HG03460 (cell line): ENCODE results near the gene COMMD4.
"Not testable (repeated sequence)": the region's sequence is repeated elsewhere in the genome, so short reads cannot be mapped to it uniquely, and the experiment has no call there.

ENCODE experiments used
- ATAC-seq: cut with Tn5 transposase; IDR thresholded peaks from one replicate; pipeline ENCODE4 v1.9.1; 2021; ENCODE audit not compliant: unreplicated experiment

COMMD4 gene

DNA sequence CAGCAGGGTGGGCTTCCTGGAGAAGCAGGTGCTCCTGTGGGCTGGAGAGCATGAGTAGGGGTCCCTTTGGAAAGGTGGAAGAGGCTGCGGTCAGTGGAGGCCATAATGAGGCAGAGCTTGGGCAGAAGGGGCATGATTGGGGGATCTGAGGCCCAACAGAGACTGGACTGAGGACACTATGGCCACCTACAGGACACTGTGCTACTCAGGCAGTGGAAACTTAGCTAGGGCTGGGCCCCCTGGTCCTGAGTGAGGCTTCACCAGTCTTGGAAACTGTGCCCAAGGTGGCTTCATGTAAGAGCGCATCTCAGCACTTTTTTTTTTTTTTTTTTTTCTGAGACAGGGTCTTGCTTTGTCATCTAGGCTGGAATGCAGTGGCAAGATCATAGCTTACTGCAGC lies 6.3 kb upstream of the COMMD4 start:
- no peak for ATAC-seq

DNA sequence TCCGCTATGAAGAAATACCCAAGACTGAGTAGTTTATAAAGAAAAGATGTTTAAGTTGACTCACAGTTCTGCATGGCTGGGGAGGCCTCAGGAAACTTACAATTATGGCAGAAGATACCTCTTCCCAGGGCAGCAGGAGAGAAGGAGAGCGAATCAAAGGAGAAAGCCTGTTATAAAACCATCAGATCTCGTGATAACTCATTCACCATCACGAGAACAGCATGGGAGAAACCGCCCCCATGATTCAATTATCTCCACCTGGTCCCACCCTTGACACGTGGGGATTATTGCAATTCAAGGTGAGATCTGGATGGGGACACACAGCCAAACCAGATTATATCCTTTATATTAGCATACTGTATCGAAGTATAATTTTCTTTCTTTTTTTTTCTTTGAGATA lies 3.8 kb upstream of the COMMD4 start:
- not testable (repeated sequence) for ATAC-seq

DNA sequence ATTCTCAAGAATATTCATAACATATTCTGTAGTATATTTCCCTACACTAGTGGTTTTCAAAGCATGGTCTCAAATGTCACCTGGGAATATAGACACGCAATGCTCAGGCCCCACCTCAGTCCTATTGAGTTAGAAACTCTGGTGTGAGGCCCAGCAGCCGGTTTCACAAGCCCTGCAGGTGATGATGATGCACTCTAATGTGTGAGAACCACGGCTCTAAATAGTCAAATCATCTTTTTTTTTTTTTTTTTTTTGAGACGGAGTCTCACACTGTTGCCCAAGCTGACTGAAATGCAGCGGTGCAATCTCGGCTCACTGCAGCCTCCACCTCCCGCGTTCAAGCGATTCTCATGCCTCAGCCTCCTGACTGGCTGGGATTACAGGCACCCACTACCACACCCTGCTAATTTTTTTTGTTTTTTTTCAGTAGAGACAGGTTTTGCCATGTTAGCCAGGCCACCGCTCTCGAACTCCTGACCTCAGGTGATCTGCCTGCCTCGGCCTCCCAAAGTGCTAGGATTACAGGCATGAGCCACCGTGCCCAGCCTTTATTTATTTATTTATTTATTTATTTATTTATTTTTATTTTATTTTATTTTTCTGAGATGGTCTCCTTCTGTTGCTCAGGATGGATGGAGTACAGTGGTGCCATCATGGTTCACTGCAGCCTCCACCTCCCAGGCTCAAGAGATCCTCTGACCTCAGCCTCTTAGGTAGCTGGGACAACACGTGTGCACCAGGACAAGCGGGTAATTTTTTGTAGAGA lies 2.0 kb upstream of the COMMD4 start:
- not testable (repeated sequence) for ATAC-seq

DNA sequence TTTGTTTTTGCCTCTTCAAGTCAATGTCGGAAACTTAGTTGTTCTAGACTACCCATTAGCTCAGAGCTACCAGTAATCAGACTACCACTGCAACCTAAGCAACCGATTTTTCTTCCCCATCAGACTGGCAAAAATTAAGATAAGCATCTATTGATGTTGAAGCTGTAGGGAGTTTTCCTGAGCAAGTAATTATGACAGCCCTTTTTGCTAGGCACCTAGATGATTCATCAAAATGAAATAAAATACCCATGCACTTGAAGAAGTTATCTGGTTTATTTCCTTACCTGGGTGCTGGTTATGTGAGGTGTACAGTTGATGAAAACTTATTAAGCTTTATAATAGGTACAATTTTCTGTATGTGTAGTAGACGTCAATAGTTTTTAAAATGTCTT lies 554 bp upstream of the COMMD4 start:
- no peak for ATAC-seq

DNA sequence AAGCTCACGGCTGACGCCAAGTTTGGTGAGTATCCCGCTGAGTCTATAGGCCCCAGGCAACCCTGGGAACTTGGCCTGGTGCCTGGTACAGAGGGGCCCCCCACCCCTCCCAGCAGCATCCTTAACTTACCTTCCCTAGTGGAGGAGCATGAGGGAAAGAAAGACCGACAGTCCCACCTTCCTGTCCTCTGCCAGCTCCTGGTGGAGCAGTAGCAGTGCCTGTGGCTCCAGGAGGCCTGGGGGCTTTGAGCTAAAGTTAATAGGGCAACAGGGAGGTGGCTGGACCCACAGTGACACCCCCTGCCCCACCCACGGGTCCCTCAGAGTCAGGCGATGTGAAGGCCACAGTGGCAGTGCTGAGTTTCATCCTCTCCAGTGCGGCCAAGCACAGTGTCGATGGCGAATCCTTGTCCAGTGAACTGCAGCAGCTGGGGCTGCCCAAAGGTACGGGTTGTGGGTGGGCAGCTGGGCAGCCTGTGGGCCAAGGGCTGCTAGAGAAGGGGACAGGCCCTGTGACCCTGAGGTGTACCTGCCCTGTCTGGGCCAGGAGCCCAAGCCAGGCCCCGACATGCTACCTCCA lies 2.9 kb downstream of the COMMD4 start:
- ATAC-seq: no peak

DNA sequence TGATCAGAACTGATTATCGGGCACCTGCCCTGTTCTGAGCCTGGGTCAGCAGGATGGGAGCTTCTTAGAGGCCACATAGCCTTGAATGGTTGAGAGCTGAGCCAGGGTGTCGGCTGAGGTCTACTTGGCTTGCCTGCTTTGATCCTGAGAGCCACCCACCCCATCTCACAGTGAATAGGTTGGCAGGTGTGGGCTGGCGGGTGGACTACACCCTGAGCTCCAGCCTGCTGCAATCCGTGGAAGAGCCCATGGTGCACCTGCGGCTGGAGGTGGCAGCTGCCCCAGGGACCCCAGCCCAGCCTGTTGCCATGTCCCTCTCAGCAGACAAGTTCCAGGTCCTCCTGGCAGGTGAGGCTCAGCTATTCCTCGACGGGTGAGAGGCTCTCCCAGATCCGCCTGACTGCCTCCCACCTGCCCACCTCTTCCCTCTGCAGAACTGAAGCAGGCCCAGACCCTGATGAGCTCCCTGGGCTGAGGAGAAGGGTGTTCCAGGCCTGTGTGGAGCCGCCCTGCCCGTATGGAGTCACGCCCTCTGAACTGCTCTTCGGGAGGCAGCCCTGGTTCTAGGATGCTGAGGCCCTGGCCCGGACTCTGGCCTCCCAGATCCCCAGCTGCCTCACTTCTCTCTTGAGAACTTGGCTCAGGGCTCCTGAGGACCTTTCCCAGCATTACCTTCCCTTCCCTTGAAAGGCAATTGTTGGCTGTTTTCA lies 3.8 kb downstream of the COMMD4 start:
- no peak for ATAC-seq

DNA sequence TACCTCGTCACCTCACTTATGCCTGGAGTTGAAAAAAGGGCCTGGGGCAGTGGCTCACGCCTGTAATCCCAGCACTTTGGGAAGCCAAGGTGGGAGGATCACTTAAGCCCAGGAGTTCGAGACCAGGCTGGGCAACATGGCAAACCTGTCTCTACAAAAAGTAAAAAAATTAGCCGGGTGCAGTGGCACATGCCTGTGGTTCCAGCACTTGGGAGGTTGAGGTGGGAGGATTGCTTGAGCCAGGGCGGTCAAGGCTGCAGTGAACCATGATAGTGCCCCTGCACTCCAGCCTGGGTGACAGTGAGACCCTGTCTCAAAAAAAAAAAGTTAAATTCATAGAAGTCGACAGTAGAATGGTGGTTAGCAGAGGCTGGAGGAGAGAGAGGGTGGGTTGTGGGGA lies 6.4 kb downstream of the COMMD4 start:
- ATAC-seq: no peak

DNA sequence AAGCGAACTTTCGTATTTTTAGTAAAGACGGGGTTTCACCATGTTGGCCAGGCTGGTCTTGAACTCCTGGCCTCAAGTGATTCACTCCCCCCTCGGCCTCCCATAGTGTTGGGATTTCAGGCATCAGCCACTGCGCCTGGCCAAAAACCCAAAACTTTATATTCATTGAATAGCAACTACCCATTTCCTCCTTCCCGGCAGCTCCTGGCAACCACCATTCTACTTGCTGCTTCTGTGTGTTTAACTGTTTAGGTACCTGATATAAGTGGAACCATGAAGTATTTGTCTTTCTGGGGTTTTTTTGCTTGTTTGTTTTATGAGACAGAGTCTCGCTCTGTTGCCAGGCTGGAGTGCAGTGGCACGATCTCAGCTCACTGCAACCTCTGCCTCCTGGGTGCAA lies 8.1 kb downstream of the COMMD4 start:
- ATAC-seq: not testable (repeated sequence)

DNA sequence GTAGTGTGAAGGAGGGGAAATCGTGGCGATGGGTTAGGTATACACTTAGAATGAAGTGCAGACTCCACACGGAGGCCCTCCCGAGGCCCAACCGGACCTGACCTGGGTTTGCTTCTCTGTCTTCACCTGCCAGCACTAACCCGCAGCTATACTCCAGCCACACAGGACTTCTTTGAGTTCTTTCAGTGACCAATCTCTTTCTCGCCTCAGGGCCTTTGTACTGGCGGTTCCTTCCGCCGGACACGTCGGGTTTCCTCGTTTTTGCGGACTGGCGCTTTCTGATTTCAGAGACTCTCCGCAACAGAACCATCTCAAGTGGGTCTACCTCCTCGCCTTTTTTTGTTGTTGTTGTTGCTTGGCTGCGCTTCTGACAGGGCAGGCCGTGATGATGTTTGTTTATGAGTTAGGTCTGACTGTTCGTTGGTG lies 10.9 kb downstream of the COMMD4 start, which contains the start of gene NEIL1:
Gene NEIL1, plus strand, starts transcription at position 244 of the 426 bp plus-strand sequence. CDS start 1,867 bp downstream, outside the sequence.
- no peak for ATAC-seq

DNA sequence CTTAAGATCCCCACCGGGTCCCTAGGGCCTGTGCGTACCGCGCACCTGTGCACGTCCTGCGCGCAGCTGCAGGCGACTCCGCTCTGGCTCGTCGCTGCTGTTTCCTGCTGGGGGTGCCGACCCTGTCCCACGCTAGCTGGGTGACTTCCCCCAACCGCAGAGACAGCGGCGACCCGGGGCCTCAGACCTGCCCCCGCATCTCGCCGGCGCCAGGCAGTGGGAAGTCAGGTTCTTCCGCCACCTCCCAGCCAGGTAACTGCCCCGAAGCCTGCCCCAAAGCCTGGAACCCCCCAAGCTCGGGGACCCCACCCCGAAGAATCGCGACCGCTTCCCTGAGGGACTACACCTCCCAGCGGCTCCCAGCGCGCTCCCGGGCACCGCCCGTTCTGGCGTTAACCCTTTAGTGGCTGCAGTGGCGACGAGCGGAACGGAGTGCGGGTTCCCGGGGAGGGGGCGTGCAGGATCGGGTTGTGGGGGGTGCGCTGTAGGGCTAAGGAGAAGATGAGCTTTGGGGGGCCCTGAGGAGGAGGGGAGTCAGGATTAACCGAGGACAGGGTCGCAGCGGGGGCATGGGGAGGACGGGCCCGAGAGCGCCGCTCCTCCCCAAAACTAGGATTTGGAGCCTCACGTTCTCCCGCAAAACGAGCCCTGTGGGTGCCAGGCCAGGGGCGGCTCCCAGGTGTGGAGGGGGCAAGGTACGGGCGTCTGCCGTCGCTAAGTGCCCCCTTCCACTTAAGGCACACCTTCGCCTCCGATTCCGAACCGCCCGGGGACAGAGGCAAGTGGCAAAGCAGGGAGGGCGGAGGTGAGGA lies 11.6 kb downstream of the COMMD4 start:
- no peak for ATAC-seq

DNA sequence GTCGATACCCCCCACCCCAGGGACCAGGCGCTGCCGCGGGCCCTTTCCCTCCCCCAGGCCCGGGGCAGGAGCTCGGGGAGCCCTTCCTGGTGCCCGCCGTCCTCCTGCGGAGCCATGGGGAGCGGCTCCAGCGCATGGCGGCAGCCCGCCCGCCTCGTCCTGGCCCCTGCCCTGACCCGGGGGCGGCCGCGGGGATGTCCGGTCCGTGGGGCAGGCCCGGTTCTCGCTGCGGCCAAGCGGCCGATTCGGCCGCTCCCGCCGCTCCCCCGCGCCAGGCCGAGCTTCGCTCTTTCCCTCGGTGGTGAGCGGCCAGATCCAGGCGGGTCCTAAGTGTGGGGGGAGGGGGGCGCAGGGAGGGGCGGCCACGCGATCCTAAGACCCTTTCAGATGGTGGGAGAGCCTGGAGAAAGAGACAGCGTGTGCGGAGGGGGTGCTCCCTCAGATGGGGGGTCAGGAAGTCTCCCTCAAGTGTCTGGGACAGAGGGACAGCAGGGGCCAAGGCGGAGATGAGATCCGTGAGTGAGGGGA lies 12.2 kb downstream of the COMMD4 start:
- no peak for ATAC-seq

DNA sequence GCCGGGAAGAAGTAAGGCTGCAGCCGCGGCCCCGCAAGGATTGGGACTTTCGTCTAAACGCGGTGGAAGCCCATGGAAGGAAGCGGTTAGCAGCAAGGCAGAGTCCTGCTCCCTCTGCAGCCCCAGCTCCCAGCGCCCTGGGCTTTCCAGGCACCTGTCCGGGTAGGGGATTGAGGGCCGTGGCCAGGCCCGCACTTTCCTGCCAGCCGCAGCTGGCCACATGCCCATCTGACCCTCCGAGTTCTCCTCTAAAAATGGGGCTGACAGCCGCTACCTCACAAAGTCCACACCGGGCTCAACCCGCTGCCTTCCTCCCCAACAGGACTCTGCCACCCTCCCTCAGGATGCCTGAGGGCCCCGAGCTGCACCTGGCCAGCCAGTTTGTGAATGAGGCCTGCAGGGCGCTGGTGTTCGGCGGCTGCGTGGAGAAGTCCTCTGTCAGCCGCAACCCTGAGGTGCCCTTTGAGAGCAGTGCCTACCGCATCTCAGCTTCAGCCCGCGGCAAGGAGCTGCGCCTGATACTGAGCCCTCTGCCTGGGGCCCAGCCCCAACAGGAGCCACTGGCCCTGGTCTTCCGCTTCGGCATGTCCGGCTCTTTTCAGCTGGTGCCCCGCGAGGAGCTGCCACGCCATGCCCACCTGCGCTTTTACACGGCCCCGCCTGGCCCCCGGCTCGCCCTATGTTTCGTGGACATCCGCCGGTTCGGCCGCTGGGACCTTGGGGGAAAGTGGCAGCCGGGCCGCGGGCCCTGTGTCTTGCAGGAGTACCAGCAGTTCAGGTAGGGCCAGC lies 12.9 kb downstream of the COMMD4 start:
- ATAC-seq: no peak

DNA sequence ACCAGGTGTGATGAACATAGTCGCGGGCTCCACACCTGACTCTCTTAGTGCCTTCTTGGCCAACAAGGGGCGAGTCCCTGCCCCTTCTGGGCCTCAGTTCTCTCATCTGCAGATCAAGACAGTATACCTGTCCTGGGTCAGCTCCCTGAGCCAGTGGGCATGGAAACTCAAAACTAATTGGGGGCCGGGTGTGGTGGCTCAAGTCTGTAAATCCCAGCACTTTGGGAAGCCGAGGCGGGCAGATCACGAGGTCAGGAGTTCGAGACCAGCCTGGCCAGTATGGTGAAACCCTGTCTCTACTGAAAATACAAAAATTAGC lies 13.4 kb downstream of the COMMD4 start:
- not testable (repeated sequence) for ATAC-seq

DNA sequence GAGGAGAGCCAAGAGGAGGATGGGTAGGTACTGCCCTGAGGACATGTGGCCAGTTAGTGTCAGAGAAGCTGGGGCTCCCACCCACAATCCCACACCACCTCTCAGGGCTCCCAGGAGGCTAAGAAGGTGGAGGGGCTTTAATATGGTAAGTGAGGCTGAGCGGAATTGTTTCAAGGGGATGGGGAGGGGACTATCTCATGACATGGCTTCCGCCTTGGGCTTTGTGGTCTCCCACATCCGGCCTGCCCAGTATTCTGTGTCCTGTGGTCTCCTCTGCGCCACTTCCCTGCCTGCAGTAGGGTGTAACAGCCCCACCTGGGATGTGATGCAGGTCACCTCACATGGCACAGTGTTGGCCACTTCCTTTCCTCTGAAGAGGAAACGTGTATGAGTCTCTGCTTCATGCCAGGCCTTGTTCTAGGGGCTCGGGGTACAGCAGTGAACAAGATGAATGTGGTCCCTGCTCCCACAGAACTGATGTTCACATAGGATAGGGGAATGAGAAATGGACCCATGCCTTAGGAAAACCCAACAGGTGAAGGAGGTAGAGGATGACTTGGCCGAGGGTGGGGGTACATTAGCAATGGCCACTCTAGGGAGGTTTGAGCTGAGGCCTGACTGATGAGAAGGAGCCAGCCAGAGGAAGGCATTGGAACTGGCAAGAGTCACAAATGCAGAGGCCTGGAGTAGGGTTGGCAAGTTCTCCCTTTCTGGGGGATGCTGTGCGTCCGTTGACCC lies 14.2 kb downstream of the COMMD4 start:
- peak; percentile 46 for ATAC-seq

DNA sequence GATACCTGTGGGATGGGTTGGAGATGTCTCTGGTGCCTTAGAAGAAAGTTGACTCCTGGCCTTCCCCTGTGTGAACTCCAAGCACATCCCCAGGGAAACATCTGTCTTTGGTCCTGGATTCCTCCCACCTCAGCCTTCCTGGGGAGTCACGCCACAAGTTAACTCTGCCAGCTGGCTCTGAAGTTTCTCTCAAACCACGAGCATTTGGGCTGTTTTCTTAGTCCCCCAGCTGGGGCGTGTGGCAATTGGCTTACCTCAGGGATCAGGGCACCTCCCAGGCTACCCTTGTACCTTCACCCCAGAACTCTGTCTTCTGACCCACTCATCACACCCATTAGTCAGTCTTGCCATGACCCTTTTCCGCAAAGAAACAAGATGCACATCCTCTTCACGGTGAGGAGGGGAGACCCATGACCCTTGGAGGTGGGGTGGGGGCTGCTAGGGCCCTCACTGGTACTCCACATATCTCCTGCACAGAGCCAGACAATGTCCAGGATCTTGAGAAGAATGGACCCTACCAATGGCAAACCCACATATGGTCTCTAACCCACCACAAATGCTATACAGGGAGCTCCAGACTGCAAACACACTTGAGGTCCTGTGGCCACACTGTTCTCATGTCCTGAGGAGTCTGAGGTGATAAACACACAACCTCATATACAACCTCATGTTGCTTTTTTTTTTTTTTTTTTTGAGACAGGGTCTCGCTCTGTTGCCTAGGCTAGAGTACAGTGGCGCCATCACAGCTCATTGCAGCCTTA lies 14.9 kb downstream of the COMMD4 start:
- no peak for ATAC-seq

DNA sequence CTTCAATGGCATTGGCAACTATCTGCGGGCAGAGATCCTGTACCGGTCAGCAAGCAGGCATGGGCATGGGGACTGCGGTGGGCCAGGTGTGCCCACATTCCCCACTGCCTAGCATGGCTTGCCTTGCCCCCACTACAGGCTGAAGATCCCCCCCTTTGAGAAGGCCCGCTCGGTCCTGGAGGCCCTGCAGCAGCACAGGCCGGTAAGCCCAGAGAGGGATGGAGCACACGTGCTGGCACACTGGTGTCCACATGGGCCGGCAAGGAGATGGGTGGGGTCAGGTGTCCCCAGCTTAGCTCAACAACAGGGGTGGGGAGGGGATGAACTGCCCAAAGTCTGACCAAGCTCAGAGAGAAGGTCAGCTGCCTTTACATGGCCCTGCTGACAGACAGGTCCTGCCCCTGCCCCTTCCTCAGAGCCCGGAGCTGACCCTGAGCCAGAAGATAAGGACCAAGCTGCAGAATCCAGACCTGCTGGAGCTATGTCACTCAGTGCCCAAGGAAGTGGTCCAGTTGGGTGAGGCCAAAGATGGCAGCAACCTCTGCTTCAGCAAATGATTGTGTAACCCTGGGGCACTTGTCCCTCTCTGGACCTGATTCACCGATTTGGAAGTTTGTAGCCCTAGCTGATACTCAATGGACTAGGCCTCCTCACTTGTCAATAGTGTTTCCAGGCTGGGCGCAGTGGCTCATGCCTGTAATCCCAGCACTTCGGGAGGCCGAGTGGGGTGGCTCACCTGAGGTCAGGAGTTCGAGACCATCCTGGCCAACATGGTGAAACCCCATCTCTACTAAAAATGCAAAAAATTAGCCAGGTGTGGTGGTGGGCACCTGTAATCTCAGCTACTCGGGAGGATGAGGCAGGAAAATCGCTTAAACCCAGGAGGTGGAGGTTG lies 16.6 kb downstream of the COMMD4 start:
- no peak for ATAC-seq

DNA sequence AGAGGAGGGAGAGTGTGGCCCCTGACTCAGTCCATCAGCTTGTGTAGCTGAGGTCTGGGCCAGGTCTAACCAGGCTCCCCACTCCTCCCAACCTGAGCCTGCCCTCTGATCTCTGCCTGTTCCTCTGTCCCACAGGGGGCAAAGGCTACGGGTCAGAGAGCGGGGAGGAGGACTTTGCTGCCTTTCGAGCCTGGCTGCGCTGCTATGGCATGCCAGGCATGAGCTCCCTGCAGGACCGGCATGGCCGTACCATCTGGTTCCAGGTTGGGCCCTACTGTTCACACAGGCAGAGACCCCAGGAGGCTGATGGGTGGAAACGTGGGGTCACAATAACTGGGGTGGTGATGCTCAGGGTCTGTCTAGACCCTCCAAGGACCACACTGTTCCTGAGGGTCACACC lies 17.7 kb downstream of the COMMD4 start:
- no peak for ATAC-seq

DNA sequence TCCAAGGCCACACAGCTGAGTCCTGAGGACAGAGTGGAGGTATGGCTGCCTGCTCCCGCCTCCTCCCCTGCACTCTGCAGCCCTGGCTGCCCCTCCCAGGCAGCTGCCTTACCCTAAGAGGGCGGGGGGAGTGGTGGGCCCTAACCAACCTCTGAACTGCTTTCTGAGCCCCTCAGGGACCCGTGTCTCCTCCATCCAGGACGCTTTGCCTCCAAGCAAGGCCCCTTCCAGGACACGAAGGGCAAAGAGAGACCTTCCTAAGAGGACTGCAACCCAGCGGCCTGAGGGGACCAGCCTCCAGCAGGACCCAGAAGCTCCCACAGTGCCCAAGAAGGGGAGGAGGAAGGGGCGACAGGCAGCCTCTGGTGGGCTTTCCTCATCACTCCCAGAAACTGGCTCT lies 18.6 kb downstream of the COMMD4 start:
- no peak for ATAC-seq
